Motor neuron (in vitro differentiated cells): ENCODE results near the gene TMEM163. TPM values are rescaled to one million over a fixed set of nuclear protein-coding genes. Genes with fewer than 3 reads are reported as not detected.
A peak's percentile ranks its signal among the peaks of the same experiment; 100 is the strongest.

Experiments
- ATAC-seq, 8 experiments: fragments of 200-7000 bp; cut with Tn5 transposase; replicated peaks in 6 of 8; 2 replicates each; pipeline ENCODE4 v1.8.0; 2021; ENCODE audit warnings: mild to moderate bottlenecking in 8 of 8, moderate library complexity in 8 of 8
- H3K27ac ChIP-seq, 2 donors: fragments of 250-450 bp; sonication (Bioruptor Pico); 2 replicates each; pipeline ENCODE4 v1.9.0; 2021; ENCODE audit warnings: antibody characterized with exemption in 2 of 2, mild to moderate bottlenecking in 2 of 2, moderate library complexity in 1 of 2
- H3K4me1 ChIP-seq, 2 donors: fragments of 250-450 bp; sonication (Bioruptor Pico); replicated peaks in 1 of 2; 2 replicates each; pipeline ENCODE4 v1.6.1; 2021; ENCODE audit warnings: antibody characterized with exemption in 2 of 2, mild to moderate bottlenecking in 2 of 2, moderate library complexity in 1 of 2
- H3K4me3 ChIP-seq, 5 donors: fragments of 250-450 bp; sonication (Bioruptor Pico); 2 replicates each; pipeline ENCODE4 v1.9.0; 2021; ENCODE audit warnings: antibody characterized with exemption in 5 of 5, mild to moderate bottlenecking in 5 of 5, moderate library complexity in 4 of 5
- WGBS, 10 experiments: fragments of 450-650 bp; shearing (Covaris generic); methylation state at CpG; one replicate each; pipeline ENCODE4 v1.0.0; 2022; 5-methylcytosine and 5-hydroxymethylcytosine counted together
- in situ Hi-C, 9 experiments: fragments of 400-800 bp; cut with MboI; loops; one replicate each; pipeline ENCODE4 v1.15.0; 2021; ENCODE audit warnings: low sequenced_read_pairs in 9 of 9, low pct_unique_long_range_greater_than_20kb in 2 of 9; ENCODE audit not compliant: unreplicated experiment in 9 of 9
- total RNA-seq, 8 experiments: library from RNA; unstranded; fragments of 300-600 nt; gene quantifications; 2 replicates each; pipeline versions ENCODE4 v1.2.3 to v1.2.4, GENCODE V29; 2022

TMEM163 gene
- total RNA-seq, 8 experiments from 2014 or later, result 0.31 to 11.2 (median 0.87) TPM

- peaks cover 6 to 12% of the 10 kb centered on the region in 2 donors for H3K4me1 ChIP-seq
- in situ Hi-C loops, result no loop called here
- WGBS, 10 experiments, result 60 to 100% (median 93%) methylated on average over 1 to 4 of the region's 4 CpGs; no CpG with 5 or more reads in 3 of the 10 experiments
- H3K27ac ChIP-seq, result no peak overlapping the region
- no peak overlapping the region for H3K4me3 ChIP-seq
- no peak for ATAC-seq
These were observed 39.5 kb downstream of the TMEM163 start for GRCh38 chr2:134679294-134679693.

- WGBS, 10 experiments, result 13 to 93% (median 59%) methylated on average over 2 to 16 of the region's 20 CpGs
- no peak overlapping the region for H3K4me3 ChIP-seq
- peak in 3 of 8 experiments; percentile 30 to 46 (median 38) for ATAC-seq
- no peak overlapping the region for H3K27ac ChIP-seq
- peaks cover 6 to 12% of the 10 kb centered on the region in 2 donors for H3K4me1 ChIP-seq
- in situ Hi-C loops, result no loop called here
These were observed 40.7 kb downstream of the TMEM163 start for GRCh38 chr2:134677856-134678756.

- no peak overlapping the region for H3K27ac ChIP-seq
These were observed 41.8 kb downstream of the TMEM163 start for GRCh38 chr2:134676960-134677359.

GRCh38 chr2:134675314-134675713 lies 43.5 kb downstream of the TMEM163 start:
- ATAC-seq, result peak in 5 of 8 experiments; percentile 12 to 67 (median 40)
- in situ Hi-C loops, result no loop called here
- no peak overlapping the region for H3K4me3 ChIP-seq
- 0 to 100% (median 60%) methylated on average over 1 to 3 of the region's 3 CpGs; no CpG with 5 or more reads in 1 of the 10 experiments for WGBS, 10 experiments
- H3K4me1 ChIP-seq, result peaks cover 6 to 12% of the 10 kb centered on the region in 2 donors
- H3K27ac ChIP-seq, result no peak overlapping the region

More at GRCh38 chr2:134676960-134677359, 41.8 kb downstream of the TMEM163 start:
- in situ Hi-C loops, result no loop called here
- peak in 1 of 8 experiments; percentile 35 for ATAC-seq
- WGBS, 10 experiments, result 19 to 82% (median 55%) methylated on average over 2 to 12 of the region's 12 CpGs; no CpG with 5 or more reads in 4 of the 10 experiments
- Histone ChIP-seq H3K4me1 (peaks cover 6 to 12% of the 10 kb centered on the region in 2 donors), H3K4me3 (no peak overlapping the region)

GRCh38 chr2:134674687-134675086 lies 44.1 kb downstream of the TMEM163 start:
- in situ Hi-C loops, result no loop called here
- Histone ChIP-seq H3K4me1 (peaks cover 6 to 12% of the 10 kb centered on the region in 2 donors), H3K27ac (no peak overlapping the region), H3K4me3 (no peak overlapping the region)
- 21 to 100% (median 68%) methylated on average over 2 to 4 of the region's 4 CpGs for WGBS, 10 experiments
- ATAC-seq, result no peak

GRCh38 chr2:134671513-134671912 lies 47.3 kb downstream of the TMEM163 start:
- Histone ChIP-seq H3K4me3 (no peak overlapping the region), H3K27ac (no peak overlapping the region), H3K4me1 (no peaks in the 10 kb centered on the region)
- in situ Hi-C loops, result no loop called here
- WGBS, 10 experiments, result 0 to 29% methylated on average over 1 of the region's 1 CpG; no CpG with 5 or more reads in 8 of the 10 experiments
- peak in 3 of 8 experiments; percentile 30 to 66 (median 45) for ATAC-seq

GRCh38 chr2:134670955-134671354 lies 47.8 kb downstream of the TMEM163 start:
- WGBS, 10 experiments, result 18 to 100% (median 63%) methylated on average over 1 to 2 of the region's 4 CpGs; no CpG with 5 or more reads in 5 of the 10 experiments
- Histone ChIP-seq H3K4me1 (no peaks in the 10 kb centered on the region), H3K4me3 (no peak overlapping the region), H3K27ac (no peak overlapping the region)
- in situ Hi-C loops, result no loop called here
- no peak for ATAC-seq

- in situ Hi-C loops, result no loop called here
- Histone ChIP-seq H3K4me1 (no peaks in the 10 kb centered on the region), H3K27ac (no peak overlapping the region), H3K4me3 (no peak overlapping the region)
- ATAC-seq, result no peak
- 0 to 79% (median 64%) methylated on average over 1 to 8 of the region's 12 CpGs; no CpG with 5 or more reads in 2 of the 10 experiments for WGBS, 10 experiments
These were observed 48.8 kb downstream of the TMEM163 start for GRCh38 chr2:134669731-134670669.

- 5 to 100% (median 76%) methylated on average over 1 to 5 of the region's 7 CpGs; no CpG with 5 or more reads in 3 of the 10 experiments for WGBS, 10 experiments
These were observed 50.0 kb downstream of the TMEM163 start for GRCh38 chr2:134668821-134669220.

GRCh38 chr2:134667541-134667940 lies 51.3 kb downstream of the TMEM163 start:
- Histone ChIP-seq H3K27ac (no peak overlapping the region), H3K4me1 (no peaks in the 10 kb centered on the region), H3K4me3 (no peak overlapping the region)
- no peak for ATAC-seq
- in situ Hi-C loops, result no loop called here
- WGBS, 10 experiments, result 25 to 100% (median 78%) methylated on average over 1 to 2 of the region's 2 CpGs; no CpG with 5 or more reads in 2 of the 10 experiments

More at GRCh38 chr2:134668821-134669220, 50.0 kb downstream of the TMEM163 start:
- Histone ChIP-seq H3K4me3 (no peak overlapping the region), H3K4me1 (no peaks in the 10 kb centered on the region), H3K27ac (no peak overlapping the region)
- no peak for ATAC-seq
- in situ Hi-C loops, result no loop called here

- in situ Hi-C loops, result no loop called here
- ATAC-seq, result no peak
- Histone ChIP-seq H3K4me3 (no peak overlapping the region), H3K27ac (no peak overlapping the region), H3K4me1 (no peaks in the 10 kb centered on the region)
- WGBS, 10 experiments, result 20 to 100% (median 75%) methylated on average over 1 to 4 of the region's 4 CpGs
These were observed 51.7 kb downstream of the TMEM163 start for GRCh38 chr2:134667081-134667480.

- no peaks in the 10 kb centered on the region for H3K4me1 ChIP-seq
- in situ Hi-C loops, result no loop called here
- no peak for ATAC-seq
- H3K4me3 ChIP-seq, result no peak overlapping the region
- 0 to 85% (median 38%) methylated on average over 1 to 6 of the region's 7 CpGs; no CpG with 5 or more reads in 4 of the 10 experiments for WGBS, 10 experiments
- no peak overlapping the region for H3K27ac ChIP-seq
These were observed 52.9 kb downstream of the TMEM163 start for GRCh38 chr2:134665727-134666506.
